NCI-H526 treated with DMSO at 0.1 percent for 48 hours (cell line): ENCODE data around the gene NNT.
"Not testable (repeated sequence)": the region's sequence is repeated elsewhere in the genome, so short reads cannot be mapped to it uniquely, and the experiment has no call there.

ENCODE experiments used
- DNase-seq: peaks from one replicate; lab custom pipeline; 2025; lab: John Stamatoyannopoulos, UW

The NNT gene

GRCh38 chr5:43602461-43603343 lies at the start of gene NNT:
Gene NNT (plus strand): TSS chr5:43603180. CDS start chr5:43609196, 6,016 bp downstream.
- DNase-seq, result peak; percentile 77

GRCh38 chr5:43553381-43553780 lies 49.6 kb upstream of the NNT start:
- DNase-seq, result no peak

GRCh38 chr5:43554497-43554896 lies 48.5 kb upstream of the NNT start:
- DNase-seq, result no peak

GRCh38 chr5:43555895-43556606 lies 46.9 kb upstream of the NNT start:
- peak; percentile 74 for DNase-seq

- DNase-seq, result not testable (repeated sequence)
Observed at GRCh38 chr5:43556607-43556856, 46.4 kb upstream of the NNT start.

GRCh38 chr5:43556857-43557542 lies 46.0 kb upstream of the NNT start, which contains the start of gene PAIP1:
Gene PAIP1 (minus strand): TSS chr5:43557077. CDS start chr5:43556846, 231 bp downstream.
- peak; percentile 89 for DNase-seq

- DNase-seq, result peak; percentile 98
Observed at GRCh38 chr5:43560128-43560527, 42.9 kb upstream of the NNT start.

GRCh38 chr5:43561356-43561755 lies 41.6 kb upstream of the NNT start:
- no peak for DNase-seq

GRCh38 chr5:43563321-43563720 lies 39.7 kb upstream of the NNT start:
- no peak for DNase-seq

GRCh38 chr5:43564289-43564850 lies 38.6 kb upstream of the NNT start:
- no peak for DNase-seq

GRCh38 chr5:43565043-43565442 lies 37.9 kb upstream of the NNT start:
- no peak for DNase-seq

GRCh38 chr5:43567967-43568366 lies 35.0 kb upstream of the NNT start:
- no peak for DNase-seq

GRCh38 chr5:43569236-43569746 lies 33.7 kb upstream of the NNT start:
- DNase-seq, result no peak

- DNase-seq, result no peak
Observed at GRCh38 chr5:43570450-43571158, 32.4 kb upstream of the NNT start.

GRCh38 chr5:43571237-43571636 lies 31.7 kb upstream of the NNT start:
- DNase-seq, result no peak

- DNase-seq, result no peak
Observed at GRCh38 chr5:43572357-43572756, 30.6 kb upstream of the NNT start.

GRCh38 chr5:43573058-43573457 lies 29.9 kb upstream of the NNT start:
- no peak for DNase-seq

- DNase-seq, result not testable (repeated sequence)
Observed at GRCh38 chr5:43580402-43581210, 22.4 kb upstream of the NNT start.

- no peak for DNase-seq
Observed at GRCh38 chr5:43581398-43581797, 21.6 kb upstream of the NNT start.

GRCh38 chr5:43582082-43583005 lies 20.6 kb upstream of the NNT start:
- DNase-seq, result no peak
